A549 treated with DMSO at 1 μM for 4 hours (cell line): ENCODE measurements around the gene SLC44A5. TPM values are rescaled to one million over a fixed set of nuclear protein-coding genes. Genes with fewer than 3 reads are reported as not detected.

Experiments used
- total RNA-seq: library from RNA; stranded (reverse); fragments of 200-300 nt; extraction: Qiagen RNA extraction; gene quantifications from 5 replicates; pipeline ENCODE4 v1.2.3, GENCODE V29; 2022; ENCODE audit warnings: low read depth

The SLC44A5 gene
- total RNA-seq = 0.06 to 0.11 TPM (median 0.09 TPM) in 4 of 5 replicates, not detected in the other

DNA sequence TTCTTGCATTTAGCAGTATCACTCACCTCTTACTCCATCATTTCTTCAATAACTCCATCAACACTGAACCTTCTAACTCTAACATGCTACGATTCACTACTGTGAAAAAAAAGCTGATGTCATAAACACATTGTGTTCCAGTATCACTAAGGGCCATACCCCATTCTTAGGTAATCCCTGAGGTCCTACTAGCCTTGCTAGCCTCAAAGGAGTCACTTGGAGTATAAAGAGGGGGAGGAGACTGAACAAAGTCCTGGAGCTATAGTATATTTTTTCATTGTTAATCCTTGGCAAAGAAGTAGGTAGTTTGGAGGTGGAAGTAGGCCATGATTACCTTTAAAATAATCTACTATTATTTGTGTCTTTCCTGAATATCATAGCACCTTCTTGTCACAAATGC, at the start of gene SLC44A5:
TSS of gene SLC44A5 (minus strand) at position 101 of the 400 bp plus-strand sequence. CDS start 69,667 bp downstream, outside the sequence.

Other genes starting within 250 kb of the SLC44A5 start
- gene ACADM, start 113.6 kb upstream of the SLC44A5 start, total RNA-seq = 28.5 to 38.4 TPM (median 33.3 TPM) in 5 replicates
- 73.5 to 85.8 TPM (median 77.2 TPM) in 5 replicates for gene RABGGTB, start 175.1 kb upstream of the SLC44A5 start, total RNA-seq
- gene MSH4, start 185.8 kb upstream of the SLC44A5 start, total RNA-seq = 0.02 to 0.07 TPM (median 0.03 TPM) in 3 of 5 replicates, not detected in the others